Nephron (organoid): ENCODE data around the gene NT5C3A.
"Not testable (repeated sequence)": the region's sequence is repeated elsewhere in the genome, so short reads cannot be mapped to it uniquely, and the experiment has no call there.

Source experiments
- H3K27ac Mint-ChIP-seq, 3 experiments: 2 replicates each; pipeline ENCODE4 v1.8.0; 2020; ENCODE audit warnings: mixed read lengths in 3 of 3, mild to moderate bottlenecking in 2 of 3, moderate library complexity in 1 of 3
- H3K27me3 Mint-ChIP-seq: 2 replicates; pipeline ENCODE4 v1.8.0; 2021; ENCODE audit warnings: low read depth, mild to moderate bottlenecking, moderate library complexity, mixed read lengths
- H3K36me3 Mint-ChIP-seq: 2 replicates; pipeline ENCODE4 v1.8.0; 2020; ENCODE audit warnings: low read depth, mixed read lengths
- H3K4me1 Mint-ChIP-seq: 2 replicates; pipeline ENCODE4 v1.8.0; 2020; ENCODE audit warnings: mixed read lengths
- H3K4me3 Mint-ChIP-seq, 3 experiments: 2 replicates each; pipeline ENCODE4 v1.8.0; 2020; ENCODE audit warnings: mild to moderate bottlenecking in 3 of 3, mixed read lengths in 3 of 3, moderate library complexity in 2 of 3
- H3K9me3 Mint-ChIP-seq: 2 replicates; pipeline ENCODE4 v1.8.0; 2020; ENCODE audit warnings: mixed read lengths
- CTCF ChIP-seq, 3 experiments: fragments of 200-600 bp; sonication (generic); IDR thresholded peaks; one replicate each; pipeline ENCODE4 v1.5.0; 2021; ENCODE audit warnings: antibody characterized with exemption in 3 of 3; ENCODE audit not compliant: unreplicated experiment in 3 of 3

The NT5C3A gene

DNA sequence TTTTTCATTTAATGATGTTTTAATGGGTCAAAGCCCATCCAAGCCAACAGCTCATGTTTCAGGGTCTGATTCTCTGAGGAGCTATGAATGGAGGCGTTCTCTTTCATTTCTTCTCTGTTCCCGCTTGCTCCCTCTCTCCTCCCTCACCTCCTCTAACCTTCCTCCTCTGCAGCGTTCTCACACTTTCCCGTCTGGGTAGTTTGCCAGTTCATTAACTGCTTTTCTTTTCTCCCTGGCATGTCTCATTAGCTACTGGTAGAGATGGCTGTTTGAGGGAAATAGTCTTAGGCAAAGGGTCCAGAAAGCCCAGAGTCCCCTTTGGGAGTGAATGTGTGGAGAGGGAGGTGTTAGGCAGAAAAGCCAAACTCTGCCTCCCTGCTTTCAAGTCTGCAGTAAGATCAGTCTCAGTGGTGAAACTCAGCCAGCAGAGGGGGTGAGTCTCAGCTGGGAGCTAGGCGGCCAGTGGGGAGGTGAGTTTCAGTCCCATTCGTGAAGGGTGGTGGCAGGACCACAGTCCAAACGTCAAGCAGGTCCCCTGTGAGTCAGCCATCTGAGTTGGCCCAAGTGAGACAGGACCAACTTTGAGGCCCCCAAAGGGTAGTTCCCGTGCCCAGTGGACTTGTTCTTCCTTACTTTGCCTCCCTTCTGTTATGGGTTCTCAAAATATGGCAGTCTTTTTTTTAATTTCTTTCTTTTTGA, 98.0 kb downstream of the NT5C3A start:
- H3K27ac Mint-ChIP-seq = peak overlapping the region; percentile 74 to 87 (median 80)
- H3K36me3 Mint-ChIP-seq = peaks cover 11% of the 10 kb centered on the region
- not testable (repeated sequence) for H3K27me3 Mint-ChIP-seq, H3K9me3 Mint-ChIP-seq
- peak; percentile 24 to 36 (median 34) for TF ChIP-seq CTCF (IDR thresholded peaks at IDR 0.05; ENCODE audit: unreplicated experiment in 3 of 3)
- peak overlapping the region; percentile 14 to 72 (median 58) for H3K4me3 Mint-ChIP-seq
- peaks cover 31% of the 10 kb centered on the region for H3K4me1 Mint-ChIP-seq
